Natural killer cell (primary cell): ENCODE results near the gene ZNF138. TPM values are rescaled to one million over a fixed set of nuclear protein-coding genes. Genes with fewer than 3 reads are reported as not detected.
"Not testable (repeated sequence)": the region's sequence is repeated elsewhere in the genome, so short reads cannot be mapped to it uniquely, and the experiment has no call there.

Experiments
- ATAC-seq, 3 donors: fragments of 150-1000 bp in 2 of 3; fragments of 200-7000 bp in 1 of 3; cut with Tn5 transposase; 1 replicate in 1 of 3; 2 replicates in 2 of 3; pipeline ENCODE4 v1.10.0; 2021; ENCODE audit warnings: mild to moderate bottlenecking in 2 of 3, moderate library complexity in 2 of 3
- DNase-seq, 2 donors: peaks; one replicate each; pipeline versions ENCODE4 v3.0.0 to v3.0.0-alpha.2; 2013 to 2021; ENCODE audit warnings: mixed read lengths in 1 of 2
- H3K27ac ChIP-seq: one replicate; pipeline ENCODE4 v1.5.1; 2013; ENCODE audit warnings: mild to moderate bottlenecking, low read length
- H3K27me3 ChIP-seq: one replicate; pipeline ENCODE4 v1.6.1; 2013; ENCODE audit warnings: low read length; ENCODE audit not compliant: control insufficient read depth, insufficient read depth
- H3K36me3 ChIP-seq: one replicate; pipeline ENCODE4 v1.6.1; 2013; ENCODE audit warnings: low read length; ENCODE audit not compliant: control insufficient read depth, insufficient read depth
- H3K4me1 ChIP-seq: one replicate; pipeline ENCODE4 v1.6.1; 2013; ENCODE audit warnings: low read length; ENCODE audit not compliant: control insufficient read depth, insufficient read depth
- H3K4me3 ChIP-seq: one replicate; pipeline ENCODE4 v1.5.1; 2013; ENCODE audit warnings: low read length
- H3K9me3 ChIP-seq: one replicate; pipeline ENCODE4 v1.6.1; 2013; ENCODE audit warnings: low read length; ENCODE audit not compliant: control insufficient read depth, insufficient read depth
- H3K27ac Mint-ChIP-seq, 2 donors: one replicate each; pipeline ENCODE4 v1.8.0; 2022; ENCODE audit warnings: mild to moderate bottlenecking in 2 of 2, mixed read lengths in 2 of 2, moderate library complexity in 1 of 2
- H3K27me3 Mint-ChIP-seq, 2 donors: one replicate each; pipeline ENCODE4 v1.8.0; 2022; ENCODE audit warnings: low read depth in 2 of 2, mixed read lengths in 2 of 2
- H3K36me3 Mint-ChIP-seq: one replicate; pipeline ENCODE4 v1.8.0; 2022; ENCODE audit warnings: mixed read lengths
- H3K4me1 Mint-ChIP-seq, 2 donors: one replicate each; pipeline ENCODE4 v1.8.0; 2022; ENCODE audit warnings: mixed read lengths in 2 of 2
- H3K4me3 Mint-ChIP-seq: one replicate; pipeline ENCODE4 v1.8.0; 2022; ENCODE audit warnings: mild to moderate bottlenecking, moderate library complexity, mixed read lengths
- H3K9me3 Mint-ChIP-seq, 2 donors: one replicate each; pipeline ENCODE4 v1.8.0; 2022; ENCODE audit warnings: mixed read lengths in 2 of 2
- CTCF ChIP-seq: fragments of 200-600 bp; IDR thresholded peaks from one replicate; pipeline ENCODE4 v1.8.0; 2022; ENCODE audit warnings: antibody characterized with exemption
- whole genome bisulfite sequencing: methylation state at CpG from one replicate; pipeline ENCODE4 v1.1.7; 2013; ENCODE audit warnings: missing lambda C conversion rate; ENCODE audit not compliant: insufficient coverage; 5-methylcytosine and 5-hydroxymethylcytosine counted together
- intact Hi-C: fragments of 100-400 bp; cut with micrococcal nuclease; formaldehyde crosslinking; loops from one replicate; pipeline ENCODE4 v1.14.2; 2022
- total RNA-seq, 4 donors: library from RNA; stranded (reverse); fragments of 120-200 nt in 1 of 4; gene quantifications; one replicate each; pipeline versions ENCODE4 v1.2.3 to v1.2.4, GENCODE V29; 2013 to 2022

The ZNF138 gene
- total RNA-seq, 3 donors from 2014 or later (not counting 1 experiment from before 2014, with no cell fraction given), result 6.0 to 11.4 (median 8.0) TPM

DNA sequence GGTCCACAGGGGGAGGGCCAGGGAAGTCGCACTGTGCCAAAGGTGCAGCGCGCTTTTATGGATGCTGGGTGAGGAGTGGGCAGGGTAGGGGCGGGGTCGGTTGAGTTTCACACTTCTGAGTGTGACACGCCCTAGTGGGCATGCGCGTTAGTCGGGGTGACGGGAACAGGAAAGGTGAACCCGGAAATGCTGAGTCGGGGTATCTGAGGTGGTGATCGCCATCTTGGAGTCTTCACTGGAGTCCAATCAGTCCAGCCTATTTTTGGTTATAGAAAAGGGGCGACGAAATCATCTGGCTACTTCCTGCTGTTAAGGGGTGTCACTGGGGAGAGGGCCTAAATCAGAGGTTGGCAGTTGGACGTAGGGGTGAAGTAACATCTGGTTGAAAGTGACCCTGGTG, 40.8 kb downstream of the ZNF138 start:
- no peak overlapping the region for H3K27ac ChIP-seq
- ATAC-seq, result no peak
- H3K36me3 Mint-ChIP-seq, result peaks cover 25% of the 10 kb centered on the region
- TF ChIP-seq CTCF, result no peak
- no peak overlapping the region for H3K4me3 ChIP-seq
- no peaks in the 10 kb centered on the region for H3K4me1 ChIP-seq
- H3K4me1 Mint-ChIP-seq, result peaks cover 0 to 5% of the 10 kb centered on the region in 2 donors
- no peak overlapping the region for H3K4me3 Mint-ChIP-seq
- 85% methylated on average over 16 of the region's 16 CpGs for WGBS
- peaks cover 5 to 28% of the 10 kb centered on the region in 2 donors for H3K9me3 Mint-ChIP-seq
- H3K27me3 ChIP-seq, result no peaks in the 10 kb centered on the region
- H3K27ac Mint-ChIP-seq, result no peak overlapping the region
- intact Hi-C loops, result no loop called here
- H3K27me3 Mint-ChIP-seq, result no peaks in the 10 kb centered on the region
- peaks cover 21% of the 10 kb centered on the region for H3K9me3 ChIP-seq
- no peak for DNase-seq
- H3K36me3 ChIP-seq, result peaks cover 5% of the 10 kb centered on the region

DNA sequence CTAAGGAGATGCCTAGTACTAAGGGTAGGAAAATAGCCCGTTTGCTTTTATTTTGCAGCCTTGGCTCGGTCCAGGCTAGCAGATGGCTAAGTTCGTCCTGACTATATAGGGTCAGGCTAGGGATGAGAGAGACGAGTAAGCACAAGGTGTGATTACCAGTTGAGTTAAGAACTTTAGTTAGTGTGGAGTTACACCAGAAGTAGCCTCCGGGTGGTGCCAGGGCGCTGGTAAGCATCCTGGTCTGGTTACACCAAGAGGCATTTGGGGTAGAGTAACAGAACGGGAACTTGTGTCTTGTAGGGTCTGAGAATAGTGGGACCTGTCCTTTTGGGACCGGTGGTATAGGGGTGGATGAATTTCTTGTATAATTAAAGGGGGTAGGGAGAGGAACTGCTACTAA, 41.6 kb downstream of the ZNF138 start:
- H3K27ac ChIP-seq, H3K4me1 ChIP-seq, H3K4me3 Mint-ChIP-seq, H3K27me3 ChIP-seq, H3K27ac Mint-ChIP-seq, H3K27me3 Mint-ChIP-seq, ATAC-seq, intact Hi-C loops, H3K36me3 ChIP-seq, DNase-seq, H3K4me1 Mint-ChIP-seq, H3K4me3 ChIP-seq: not testable (repeated sequence)
- H3K9me3 ChIP-seq, result peaks cover 21% of the 10 kb centered on the region
- Mint-ChIP-seq H3K9me3 (peaks cover 5 to 28% of the 10 kb centered on the region in 2 donors), H3K36me3 (peaks cover 22% of the 10 kb centered on the region)
- WGBS, result 98% methylated on average over 8 of the region's 8 CpGs

GRCh38 chr7:64838051-64838450, 43.8 kb downstream of the ZNF138 start:
- intact Hi-C loops, H3K27ac Mint-ChIP-seq, H3K4me3 Mint-ChIP-seq, DNase-seq, H3K4me3 ChIP-seq, H3K27me3 Mint-ChIP-seq, ATAC-seq, H3K36me3 Mint-ChIP-seq, H3K4me1 Mint-ChIP-seq, H3K27ac ChIP-seq, H3K36me3 ChIP-seq, H3K4me1 ChIP-seq, H3K27me3 ChIP-seq: not testable (repeated sequence)
- WGBS, result 88% methylated on average over 16 of the region's 17 CpGs
- H3K9me3 ChIP-seq, result peaks cover 21% of the 10 kb centered on the region
- peaks cover 5 to 16% of the 10 kb centered on the region in 2 donors for H3K9me3 Mint-ChIP-seq

- 71% methylated on average over 14 of the region's 14 CpGs for WGBS
- no peaks in the 10 kb centered on the region for H3K36me3 ChIP-seq
- no peak overlapping the region for H3K27ac Mint-ChIP-seq
- H3K27ac ChIP-seq, result no peak overlapping the region
- peaks cover 5 to 16% of the 10 kb centered on the region in 2 donors for H3K9me3 Mint-ChIP-seq
- no peak for DNase-seq
- no peaks in the 10 kb centered on the region for H3K27me3 ChIP-seq
- no peak overlapping the region for H3K4me3 ChIP-seq
- peaks cover 21% of the 10 kb centered on the region for H3K9me3 ChIP-seq
- intact Hi-C loops, result no loop called here
- no peaks in the 10 kb centered on the region for H3K27me3 Mint-ChIP-seq
- ATAC-seq, result no peak
- H3K4me3 Mint-ChIP-seq, result no peak overlapping the region
- H3K4me1 Mint-ChIP-seq, result peaks cover 0 to 5% of the 10 kb centered on the region in 2 donors
- TF ChIP-seq CTCF, result no peak
- no peaks in the 10 kb centered on the region for H3K36me3 Mint-ChIP-seq
- no peaks in the 10 kb centered on the region for H3K4me1 ChIP-seq
Observed at GRCh38 chr7:64838691-64839090, 44.5 kb downstream of the ZNF138 start.
